GM23248 (cell line): ENCODE data around the gene MTHFD2L. TPM values are rescaled to one million over a fixed set of nuclear protein-coding genes. Genes with fewer than 3 reads are reported as not detected.

Experiments
- DNase-seq: peaks from one replicate; pipeline ENCODE4 v3.0.0-alpha.2; 2015
- H2AFZ ChIP-seq: fragments of 200-600 bp; sonication (generic); 2 replicates; pipeline ENCODE4 v1.6.1; 2016; ENCODE audit warnings: antibody characterized with exemption
- H3F3A ChIP-seq: fragments of 200-600 bp; sonication (generic); 2 replicates; pipeline ENCODE4 v1.6.1; 2016; ENCODE audit warnings: mild to moderate bottlenecking, antibody characterized with exemption, mixed run types; ENCODE audit not compliant: insufficient read depth
- H3K27ac ChIP-seq: fragments of 200-600 bp; sonication (generic); 2 replicates; pipeline ENCODE4 v1.5.1; 2016; ENCODE audit warnings: mild to moderate bottlenecking
- H3K27me3 ChIP-seq: fragments of 200-600 bp; sonication (generic); replicated peaks from 2 replicates; pipeline ENCODE4 v1.6.1; 2016; ENCODE audit warnings: mild to moderate bottlenecking; ENCODE audit not compliant: insufficient read depth
- H3K36me3 ChIP-seq: fragments of 200-600 bp; sonication (generic); 2 replicates; pipeline ENCODE4 v1.6.1; 2016; ENCODE audit warnings: low read depth, mild to moderate bottlenecking
- H3K4me1 ChIP-seq: fragments of 200-600 bp; sonication (generic); 2 replicates; pipeline ENCODE4 v1.6.1; 2016; ENCODE audit warnings: mild to moderate bottlenecking; ENCODE audit not compliant: insufficient read depth
- H3K4me2 ChIP-seq: fragments of 200-600 bp; sonication (generic); one replicate; pipeline ENCODE4 v1.6.1; 2016; ENCODE audit warnings: mild to moderate bottlenecking; ENCODE audit not compliant: unreplicated experiment
- H3K4me3 ChIP-seq: fragments of 200-600 bp; sonication (generic); 2 replicates; pipeline ENCODE4 v1.5.1; 2016; ENCODE audit warnings: mild to moderate bottlenecking
- H3K79me2 ChIP-seq: fragments of 200-600 bp; sonication (generic); 2 replicates; pipeline ENCODE4 v1.6.1; 2016; ENCODE audit warnings: mild to moderate bottlenecking; ENCODE audit not compliant: insufficient read depth
- H3K9ac ChIP-seq: fragments of 200-600 bp; sonication (generic); 2 replicates; pipeline ENCODE4 v1.6.1; 2016; ENCODE audit warnings: mild to moderate bottlenecking
- H3K9me2 ChIP-seq: fragments of 200-600 bp; sonication (generic); 2 replicates; pipeline ENCODE4 v1.6.1; 2016; ENCODE audit warnings: mixed run types, mild to moderate bottlenecking, moderate library complexity; ENCODE audit not compliant: insufficient read depth
- H3K9me3 ChIP-seq: fragments of 200-600 bp; sonication (generic); one replicate; pipeline ENCODE4 v1.6.1; 2017; ENCODE audit warnings: low read depth
- H4K20me1 ChIP-seq: fragments of 200-600 bp; sonication (generic); 2 replicates; pipeline ENCODE4 v1.6.0; 2016; ENCODE audit not compliant: insufficient read depth
- EZH2 ChIP-seq: fragments of 200-600 bp; sonication (generic); IDR thresholded peaks from 2 replicates; pipeline ENCODE4 v1.6.1; 2018; ENCODE audit warnings: antibody characterized with exemption, mild to moderate bottlenecking; ENCODE audit not compliant: insufficient read depth, poor library complexity, severe bottlenecking
- EZH2phosphoT487 ChIP-seq: fragments of 200-600 bp; sonication (generic); IDR thresholded peaks from 2 replicates; pipeline ENCODE4 v1.6.1; 2018; ENCODE audit warnings: antibody characterized with exemption, moderate library complexity, mild to moderate bottlenecking, low read depth; ENCODE audit not compliant: insufficient read depth
- WGBS, 2 experiments: methylation state at CpG; one replicate each; pipeline ENCODE4 v1.1.6; 2015 to 2017; ENCODE audit warnings: low lambda C conversion rate in 2 of 2, low coverage in 1 of 2; ENCODE audit errors: missing lambda C conversion rate in 2 of 2; 5-methylcytosine and 5-hydroxymethylcytosine counted together
- in situ Hi-C: fragments of 300-500 bp; cut with MboI; formaldehyde crosslinking; loops from 2 replicates; pipeline ENCODE4 v1.15.0; 2020
- polyA plus RNA-seq: library from polyadenylated mRNA; unstranded; fragments of >200 nt; fragmentation: Nextera tagmentation; extraction: Ambion mirVana; gene quantifications from 2 replicates; pipeline ENCODE4 v1.2.1, GENCODE V29; 2016
- total RNA-seq: library from RNA; depleted of rRNA; stranded (reverse); fragments of >200 nt; shearing (Covaris generic); gene quantifications from 2 replicates; pipeline ENCODE4 v1.2.3, GENCODE V29; 2014

The MTHFD2L gene
- total and polyA plus RNA-seq, 2 experiments from 2014 or later = 6.3 to 7.9 TPM

DNA sequence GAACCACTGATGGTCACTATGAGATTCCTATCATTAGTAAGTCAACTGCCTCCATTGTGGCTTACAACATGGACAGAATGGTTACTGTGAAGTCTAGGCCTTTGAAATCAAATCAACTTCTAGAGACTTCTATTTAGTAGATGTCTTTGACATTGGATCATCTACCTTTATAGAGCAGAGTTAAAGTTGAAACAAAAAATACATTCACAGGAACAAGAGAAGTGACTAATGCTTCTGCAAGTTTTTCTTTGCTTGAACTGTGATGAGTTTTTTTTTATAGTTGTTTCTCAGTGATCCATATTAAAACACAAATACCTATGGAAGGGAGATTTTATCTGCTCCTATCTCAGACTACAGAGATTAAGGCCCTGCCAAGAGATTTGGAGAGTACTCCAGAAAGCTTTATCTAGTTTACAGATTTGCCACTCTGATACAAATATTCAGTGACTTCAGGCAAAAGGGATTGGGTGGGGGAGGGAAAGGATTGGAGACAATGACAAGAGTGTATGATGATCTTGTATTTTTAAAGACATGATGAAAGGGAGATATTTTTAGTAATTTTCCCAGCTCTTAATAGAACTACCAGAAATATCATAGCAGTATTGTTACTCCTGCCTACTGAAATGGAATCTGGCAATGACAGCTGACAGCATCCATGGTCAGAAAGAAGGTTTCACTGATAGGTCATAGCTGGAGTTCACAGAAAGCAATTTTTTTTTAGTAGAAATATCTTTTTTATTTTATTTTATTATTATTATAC is 134.4 kb downstream of the MTHFD2L start:
- Histone ChIP-seq H3K4me3 (no peak overlapping the region), H4K20me1 (no peaks in the 10 kb centered on the region), H3K9me2 (no peaks in the 10 kb centered on the region), H3K9ac (no peak overlapping the region), H3K9me3 (no peaks in the 10 kb centered on the region), H2AFZ (no peak overlapping the region), H3F3A (no peaks in the 10 kb centered on the region), H3K36me3 (no peaks in the 10 kb centered on the region), H3K79me2 (no peaks in the 10 kb centered on the region), H3K4me1 (no peaks in the 10 kb centered on the region), H3K4me2 (no peak overlapping the region), H3K27ac (no peak overlapping the region), H3K27me3 (no peaks in the 10 kb centered on the region)
- DNase-seq = no peak
- TF ChIP-seq EZH2 (no peak), EZH2phosphoT487 (no peak)
- in situ Hi-C loops = no loop called here

GRCh38 chr4:74293558-74293957 is 135.6 kb downstream of the MTHFD2L start:
- 83 to 90% methylated on average over 2 of the region's 2 CpGs for WGBS, 2 experiments

DNA sequence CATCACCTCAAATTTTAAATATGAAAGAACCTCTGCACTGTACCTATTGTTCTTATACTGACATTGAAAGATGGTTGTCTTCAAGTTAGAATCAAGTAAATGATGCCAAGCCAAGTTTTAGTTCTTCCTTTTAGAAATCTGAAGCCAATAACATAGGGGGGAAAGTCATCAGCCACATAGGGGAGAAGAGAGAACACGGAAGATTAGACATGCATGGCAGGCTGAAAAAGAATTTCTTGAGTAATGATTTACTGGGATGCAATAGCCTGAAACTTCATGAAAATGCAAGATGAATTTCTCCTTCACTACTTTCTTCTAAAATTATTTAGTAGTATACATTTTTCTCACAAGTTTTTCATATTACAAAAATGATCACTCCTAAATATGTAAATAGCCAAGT is 136.8 kb downstream of the MTHFD2L start:
- H3K9me3 ChIP-seq = no peaks in the 10 kb centered on the region
- H3K79me2 ChIP-seq = no peaks in the 10 kb centered on the region
- WGBS, 2 experiments = 71 to 79% methylated on average over 1 of the region's 1 CpG
- no peak overlapping the region for H3K4me3 ChIP-seq
- DNase-seq = no peak
- H3K36me3 ChIP-seq = no peaks in the 10 kb centered on the region
- H3K9ac ChIP-seq = no peak overlapping the region
- no peaks in the 10 kb centered on the region for H3F3A ChIP-seq
- no peaks in the 10 kb centered on the region for H3K9me2 ChIP-seq
- H4K20me1 ChIP-seq = no peaks in the 10 kb centered on the region
- in situ Hi-C loops = no loop called here
- no peaks in the 10 kb centered on the region for H3K27me3 ChIP-seq
- no peaks in the 10 kb centered on the region for H3K4me1 ChIP-seq
- H3K4me2 ChIP-seq = no peak overlapping the region
- H3K27ac ChIP-seq = no peak overlapping the region
- H2AFZ ChIP-seq = no peak overlapping the region
- TF ChIP-seq EZH2phosphoT487 = no peak
- TF ChIP-seq EZH2 = no peak

More at GRCh38 chr4:74293558-74293957, 135.6 kb downstream of the MTHFD2L start:
- Histone ChIP-seq H3K27ac (no peak overlapping the region), H3K79me2 (no peaks in the 10 kb centered on the region), H3K36me3 (no peaks in the 10 kb centered on the region), H3K4me1 (no peaks in the 10 kb centered on the region), H3K9me3 (no peaks in the 10 kb centered on the region), H3F3A (no peaks in the 10 kb centered on the region), H3K27me3 (no peaks in the 10 kb centered on the region), H4K20me1 (no peaks in the 10 kb centered on the region), H3K4me3 (no peak overlapping the region), H2AFZ (no peak overlapping the region), H3K9me2 (no peaks in the 10 kb centered on the region), H3K9ac (no peak overlapping the region), H3K4me2 (no peak overlapping the region)
- DNase-seq = no peak
- in situ Hi-C loops = no loop called here
- TF ChIP-seq EZH2 = no peak
- no peak for TF ChIP-seq EZH2phosphoT487

DNA sequence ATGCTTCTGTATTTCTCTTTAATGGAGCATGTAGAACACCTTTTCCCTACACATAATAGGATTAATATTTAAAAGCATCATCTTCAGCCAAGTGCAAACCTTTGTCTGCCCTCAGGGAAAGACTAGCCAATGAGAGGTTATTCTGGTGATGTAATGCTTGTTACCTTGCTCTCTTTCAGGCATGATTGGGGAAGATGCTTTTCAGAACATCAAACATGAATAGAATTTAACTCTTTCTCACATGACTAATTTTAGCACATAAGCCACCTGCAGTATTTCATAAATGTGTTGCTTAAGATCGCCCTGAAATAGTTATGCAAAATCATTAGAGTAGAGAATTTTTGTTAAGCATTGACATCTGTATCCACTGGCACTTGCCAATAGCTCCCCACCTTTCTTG is 139.6 kb downstream of the MTHFD2L start:
- Histone ChIP-seq H4K20me1 (no peaks in the 10 kb centered on the region), H3K9ac (no peak overlapping the region), H3K4me1 (no peaks in the 10 kb centered on the region), H3K4me2 (no peak overlapping the region), H3K9me3 (no peaks in the 10 kb centered on the region), H3K27ac (no peak overlapping the region), H3K27me3 (no peaks in the 10 kb centered on the region), H2AFZ (no peak overlapping the region), H3K4me3 (no peak overlapping the region), H3K36me3 (no peaks in the 10 kb centered on the region), H3F3A (no peaks in the 10 kb centered on the region), H3K79me2 (no peaks in the 10 kb centered on the region), H3K9me2 (no peaks in the 10 kb centered on the region)
- TF ChIP-seq EZH2phosphoT487 (no peak), EZH2 (no peak)
- WGBS, 2 experiments = 93 to 96% methylated on average over 1 of the region's 1 CpG
- no peak for DNase-seq
- in situ Hi-C loops = no loop called here
